ENCODE results near the gene CACNG4. TPM values are rescaled to one million over a fixed set of nuclear protein-coding genes. Genes with fewer than 3 reads are reported as not detected.

CACNG4 gene
- polyA plus RNA-seq, 1 experiment: 0.25 TPM

- Histone ChIP-seq H3K4me3 (ENCODE audit: low read depth, low read length) (no peak overlapping the region), H3K27ac (ENCODE audit: low read depth, low read length) (no peak overlapping the region), H3K27me3 (ENCODE audit: control insufficient read depth, insufficient read depth, low read length) (peaks cover 27% of the 10 kb centered on the region), H3K9me3 (ENCODE audit: control insufficient read depth, insufficient read depth, low read length) (no peaks in the 10 kb centered on the region)
- DNase-seq (ENCODE audit: low read depth, low spot score): no peak
- CTCF ChIA-PET: no interaction called here
- POLR2A ChIA-PET: interaction anchor here (0.6 kb wide), 1 partner anchor 85 kb away, joined by 3 read pairs; no protein-coding TSS in a partner anchor
- no peak for TF ChIP-seq CTCF (IDR thresholded peaks at IDR 0.05; ENCODE audit: low read depth, low read length)
Measured at GRCh38 chr17:66976781-66977201, 12.3 kb downstream of the CACNG4 start.

GRCh38 chr17:66978514-66979061 is 14.1 kb downstream of the CACNG4 start:
- DNase-seq (ENCODE audit: low read depth, low spot score): no peak
- Histone ChIP-seq H3K4me3 (ENCODE audit: low read depth, low read length) (no peak overlapping the region), H3K27me3 (ENCODE audit: control insufficient read depth, insufficient read depth, low read length) (peaks cover 27% of the 10 kb centered on the region), H3K9me3 (ENCODE audit: control insufficient read depth, insufficient read depth, low read length) (no peaks in the 10 kb centered on the region), H3K27ac (ENCODE audit: low read depth, low read length) (no peak overlapping the region)
- POLR2A ChIA-PET: no interaction called here
- TF ChIP-seq CTCF (IDR thresholded peaks at IDR 0.05; ENCODE audit: low read depth, low read length): no peak
- CTCF ChIA-PET: no interaction called here

GRCh38 chr17:66980896-66981295 is 16.4 kb downstream of the CACNG4 start:
- Histone ChIP-seq H3K27ac (ENCODE audit: low read depth, low read length) (no peak overlapping the region), H3K4me3 (ENCODE audit: low read depth, low read length) (no peak overlapping the region), H3K9me3 (ENCODE audit: control insufficient read depth, insufficient read depth, low read length) (no peaks in the 10 kb centered on the region), H3K27me3 (ENCODE audit: control insufficient read depth, insufficient read depth, low read length) (peaks cover 33% of the 10 kb centered on the region)
- no peak for TF ChIP-seq CTCF (IDR thresholded peaks at IDR 0.05; ENCODE audit: low read depth, low read length)
- ChIA-PET POLR2A (no interaction called here), CTCF (no interaction called here)
- DNase-seq (ENCODE audit: low read depth, low spot score): no peak

- no peak for DNase-seq (ENCODE audit: low read depth, low spot score)
- POLR2A ChIA-PET: no interaction called here
Measured at GRCh38 chr17:66981983-66982508, 17.5 kb downstream of the CACNG4 start.

More at GRCh38 chr17:66981983-66982508, 17.5 kb downstream of the CACNG4 start:
- H3K4me3 ChIP-seq (ENCODE audit: low read depth, low read length): no peak overlapping the region
- H3K27me3 ChIP-seq (ENCODE audit: control insufficient read depth, insufficient read depth, low read length): peaks cover 28% of the 10 kb centered on the region
- CTCF ChIA-PET: no interaction called here
- H3K9me3 ChIP-seq (ENCODE audit: control insufficient read depth, insufficient read depth, low read length): no peaks in the 10 kb centered on the region
- H3K27ac ChIP-seq (ENCODE audit: low read depth, low read length): no peak overlapping the region
- no peak for TF ChIP-seq CTCF (IDR thresholded peaks at IDR 0.05; ENCODE audit: low read depth, low read length)
